IMR-90 (cell line): ENCODE results near the gene C3orf52. TPM values are rescaled to one million over a fixed set of nuclear protein-coding genes. Genes with fewer than 3 reads are reported as not detected.

Source experiments
- ATAC-seq: fragments of 200-7000 bp; cut with Tn5 transposase; 2 replicates; pipeline ENCODE4 v1.9.1; 2020; ENCODE audit warnings: low read depth, mild to moderate bottlenecking, moderate library complexity
- BruUV-seq: library from RNA; stranded (reverse); fragments of 400-500 nt; replicated peaks from 2 replicates; lab custom pipeline; 2021; lab: Mats Ljungman, UMichigan
- CTCF ChIA-PET: fragments of 300-600 bp; formaldehyde crosslinking; extraction: SDS; loops from one replicate; lab custom pipeline; 2021; ENCODE audit warnings: antibody characterized with exemption; lab: Yijun Ruan, JAX
- POLR2A ChIA-PET: fragments of 300-600 bp; sonication (Branson Sonifier 250); formaldehyde crosslinking; loops from one replicate; lab custom pipeline; 2022; ENCODE audit warnings: antibody characterized with exemption; ENCODE audit not compliant: unreplicated experiment; lab: Charles Lee
- DNase-seq: peaks from one replicate; pipeline ENCODE4 v3.0.0; 2013
- H2AFZ ChIP-seq: replicated peaks from 2 replicates; pipeline ENCODE3; 2013; ENCODE audit warnings: low read length, mild to moderate bottlenecking; ENCODE audit not compliant: poor library complexity
- H2AK5ac ChIP-seq: 2 replicates; pipeline ENCODE4 v1.6.1; 2013; ENCODE audit warnings: low read depth, low read length, inconsistent platforms
- H2AK9ac ChIP-seq: replicated peaks from 2 replicates; pipeline ENCODE3; 2013; ENCODE audit warnings: mild to moderate bottlenecking, low read depth, low read length, moderate library complexity; ENCODE audit not compliant: poor library complexity
- H2BK120ac ChIP-seq: 2 replicates; pipeline ENCODE4 v1.6.1; 2013; ENCODE audit warnings: low read depth, low read length, inconsistent platforms
- H2BK15ac ChIP-seq: 3 replicates; pipeline ENCODE4 v1.6.1; 2013; ENCODE audit warnings: low read depth, low read length, inconsistent platforms
- H2BK20ac ChIP-seq: 2 replicates; pipeline ENCODE4 v1.6.1; 2013; ENCODE audit warnings: low read depth, mild to moderate bottlenecking, inconsistent platforms, low read length, moderate library complexity
- H2BK5ac ChIP-seq: 2 replicates; pipeline ENCODE4 v1.6.1; 2013; ENCODE audit warnings: mild to moderate bottlenecking, low read depth, low read length, inconsistent platforms; ENCODE audit not compliant: poor library complexity, severe bottlenecking
- H3K14ac ChIP-seq: replicated peaks from 2 replicates; pipeline ENCODE4 v1.6.1; 2013; ENCODE audit warnings: low read depth, low read length, inconsistent platforms
- H3K18ac ChIP-seq: 2 replicates; pipeline ENCODE4 v1.6.1; 2013; ENCODE audit warnings: low read depth, low read length, control low read depth
- H3K23ac ChIP-seq: 2 replicates; pipeline ENCODE4 v1.6.1; 2013; ENCODE audit warnings: low read depth, low read length, inconsistent platforms
- H3K27ac ChIP-seq: 2 replicates; pipeline ENCODE4 v1.5.1; 2013; ENCODE audit warnings: mild to moderate bottlenecking, control low read depth, low read length; ENCODE audit not compliant: insufficient read depth
- H3K27me3 ChIP-seq: 2 replicates; pipeline ENCODE4 v1.6.1; 2013; ENCODE audit warnings: low read length; ENCODE audit not compliant: control insufficient read depth, insufficient read depth
- H3K36me3 ChIP-seq: 2 replicates; pipeline ENCODE4 v1.6.1; 2013; ENCODE audit warnings: low read length, mixed read lengths; ENCODE audit not compliant: control insufficient read depth, insufficient read depth
- H3K4ac ChIP-seq: 2 replicates; pipeline ENCODE4 v1.6.1; 2013; ENCODE audit warnings: low read depth, low read length, inconsistent platforms
- H3K4me1 ChIP-seq: 2 replicates; pipeline ENCODE4 v1.6.1; 2013; ENCODE audit warnings: low read length, mixed read lengths; ENCODE audit not compliant: control insufficient read depth, insufficient read depth
- H3K4me2 ChIP-seq: 2 replicates; pipeline ENCODE4 v1.6.1; 2013; ENCODE audit warnings: low read depth, mild to moderate bottlenecking, control low read depth, low read length, moderate library complexity
- H3K4me3 ChIP-seq: 2 replicates; pipeline ENCODE4 v1.5.1; 2013; ENCODE audit warnings: low read depth, mild to moderate bottlenecking, control low read depth, low read length, moderate library complexity; ENCODE audit not compliant: insufficient read depth
- H3K56ac ChIP-seq: 2 replicates; pipeline ENCODE4 v1.6.1; 2013; ENCODE audit warnings: low read length, inconsistent platforms; ENCODE audit not compliant: insufficient read depth; ENCODE audit errors: extremely low read depth
- H3K79me1 ChIP-seq, 2 experiments: 2 replicates each; pipeline ENCODE4 v1.6.1; 2013; ENCODE audit warnings: low read length in 2 of 2, inconsistent platforms in 1 of 2, low read depth in 1 of 2
- H3K9ac ChIP-seq: 2 replicates; pipeline ENCODE4 v1.6.1; 2013; ENCODE audit warnings: low read depth, low read length, control low read depth
- H3K9me1 ChIP-seq: 2 replicates; pipeline ENCODE4 v1.6.1; 2013; ENCODE audit warnings: low read length, inconsistent platforms; ENCODE audit not compliant: insufficient read depth
- H3K9me3 ChIP-seq: 2 replicates; pipeline ENCODE4 v1.6.1; 2013; ENCODE audit warnings: low read length; ENCODE audit not compliant: control insufficient read depth, insufficient read depth
- H4K20me1 ChIP-seq: 2 replicates; pipeline ENCODE4 v1.6.1; 2013; ENCODE audit warnings: low read length, inconsistent platforms; ENCODE audit not compliant: insufficient read depth
- H4K5ac ChIP-seq: 2 replicates; pipeline ENCODE4 v1.6.1; 2013; ENCODE audit warnings: mild to moderate bottlenecking, low read depth, low read length, control low read depth
- H4K8ac ChIP-seq, 2 experiments: 2 replicates each; pipeline ENCODE4 v1.6.1; 2013; ENCODE audit warnings: low read depth in 2 of 2, low read length in 2 of 2, control low read depth in 1 of 2, inconsistent platforms in 1 of 2
- H4K91ac ChIP-seq: 2 replicates; pipeline ENCODE4 v1.6.1; 2013; ENCODE audit warnings: low read depth, low read length, inconsistent platforms; ENCODE audit not compliant: insufficient read depth
- BHLHE40 ChIP-seq: fragments of 150-350 bp; IDR thresholded peaks from 2 replicates; pipeline ENCODE4 v1.6.1; 2016; ENCODE audit warnings: mild to moderate bottlenecking, low read depth, low read length
- CEBPB ChIP-seq: IDR thresholded peaks from 2 replicates; pipeline ENCODE4 v1.6.1; 2012; ENCODE audit warnings: low read depth, low read length, improper control_type of control experiment
- CHD1 ChIP-seq: IDR thresholded peaks from 2 replicates; pipeline ENCODE4 v1.6.1; 2012; ENCODE audit warnings: low read depth, low read length, improper control_type of control experiment
- CTCF ChIP-seq: conservative IDR thresholded peaks from 2 replicates; pipeline ENCODE4 v1.5.1; 2012; ENCODE audit warnings: mild to moderate bottlenecking, low read depth, low read length, improper control_type of control experiment
- ELK1 ChIP-seq: fragments of 150-350 bp; IDR thresholded peaks from 2 replicates; pipeline ENCODE4 v1.6.1; 2016; ENCODE audit warnings: low read depth, mild to moderate bottlenecking, low read length, moderate library complexity, borderline replicate concordance
- FOS ChIP-seq: fragments of 150-350 bp; IDR thresholded peaks from 2 replicates; pipeline ENCODE4 v1.6.1; 2016; ENCODE audit warnings: low read depth, low read length
- MAFK ChIP-seq: IDR thresholded peaks from 2 replicates; pipeline ENCODE4 v1.6.1; 2012; ENCODE audit warnings: low read depth, low read length, improper control_type of control experiment
- MAZ ChIP-seq: IDR thresholded peaks from 2 replicates; pipeline ENCODE4 v1.6.1; 2012; ENCODE audit warnings: low read depth, mild to moderate bottlenecking, low read length, improper control_type of control experiment, moderate library complexity, borderline replicate concordance
- MXI1 ChIP-seq: IDR thresholded peaks from 2 replicates; pipeline ENCODE4 v1.6.1; 2012; ENCODE audit warnings: low read depth, mild to moderate bottlenecking, low read length, moderate library complexity, borderline replicate concordance
- NFE2L2 ChIP-seq: fragments of 150-350 bp; IDR thresholded peaks from 2 replicates; pipeline ENCODE4 v1.6.1; 2016; ENCODE audit warnings: low read depth, mild to moderate bottlenecking, low read length
- POLR2A ChIP-seq: IDR thresholded peaks from 2 replicates; pipeline ENCODE4 v1.6.1; 2012; ENCODE audit warnings: mild to moderate bottlenecking, low read depth, low read length
- RAD21 ChIP-seq: IDR thresholded peaks from 2 replicates; pipeline ENCODE4 v1.6.1; 2012; ENCODE audit warnings: low read length, improper control_type of control experiment
- RCOR1 ChIP-seq: IDR thresholded peaks from 2 replicates; pipeline ENCODE4 v1.6.1; 2012; ENCODE audit warnings: mild to moderate bottlenecking, low read length, improper control_type of control experiment; ENCODE audit not compliant: insufficient replicate concordance
- RFX5 ChIP-seq: IDR thresholded peaks from 2 replicates; pipeline ENCODE4 v1.8.0; 2012; ENCODE audit warnings: low read depth, mild to moderate bottlenecking, low read length, moderate library complexity
- SMC3 ChIP-seq: fragments of 150-350 bp; IDR thresholded peaks from 2 replicates; pipeline ENCODE4 v1.6.1; 2016; ENCODE audit warnings: low read depth, mild to moderate bottlenecking, antibody characterized with exemption, low read length, moderate library complexity
- USF2 ChIP-seq: fragments of 150-350 bp; IDR thresholded peaks from 2 replicates; pipeline ENCODE4 v1.6.1; 2017; ENCODE audit warnings: mild to moderate bottlenecking, antibody characterized with exemption, low read length, low read depth
- WGBS, 2 experiments: methylation state at CpG; one replicate each; pipeline versions ENCODE4 v1.1.5 to v1.1.7; 2013; ENCODE audit warnings: missing lambda C conversion rate in 2 of 2; ENCODE audit not compliant: insufficient read length in 1 of 2; ENCODE audit errors: extremely low coverage in 2 of 2; 5-methylcytosine and 5-hydroxymethylcytosine counted together
- dilution Hi-C: fragments of 300-500 bp; cut with HindIII; formaldehyde crosslinking; loops from one replicate; pipeline ENCODE4 v1.14.3; 2018; ENCODE audit warnings: low sequenced_read_pairs; ENCODE audit not compliant: unreplicated experiment
- in situ Hi-C: fragments of 300-500 bp; cut with MboI; formaldehyde crosslinking; loops from 3 replicates; pipeline ENCODE4 v1.14.3; 2019; ENCODE audit warnings: low sequenced_read_pairs, inconsistent platforms, mixed read lengths
- intact Hi-C: fragments of 100-400 bp; cut with micrococcal nuclease; formaldehyde crosslinking; loops from 2 replicates; pipeline ENCODE4 v1.10.0; 2022
- polyA plus RNA-seq, 3 experiments: library from polyadenylated mRNA; depleted of rRNA; stranded (reverse); fragments of >200 nt; gene quantifications; 2 replicates each; pipeline ENCODE4 v1.2.3, GENCODE V29; 2012; ENCODE audit warnings: low replicate concordance in 1 of 3
- total RNA-seq: library from RNA; depleted of rRNA; stranded (reverse); fragments of >200 nt; gene quantifications from 2 replicates; pipeline ENCODE4 v1.2.3, GENCODE V29; 2012

The C3orf52 gene
- total and polyA plus RNA-seq, 2 of the 4 experiments (the other 2 are of a cell fraction), result 7.5 to 12.5 TPM

- Histone ChIP-seq H4K91ac (no peak overlapping the region), H3K9me3 (no peaks in the 10 kb centered on the region), H3K4me1 (peaks cover 12% of the 10 kb centered on the region), H2BK20ac (no peak overlapping the region), H4K8ac (no peak overlapping the region), H3K56ac (no peak overlapping the region), H3K4me2 (no peak overlapping the region), H3K18ac (no peak overlapping the region), H3K4me3 (no peak overlapping the region), H3K23ac (0 out of 2 replicates have a peak overlapping the region, but pooled peaks have one; percentile 4), H3K14ac (no peak overlapping the region), H2BK120ac (no peak overlapping the region), H3K36me3 (no peaks in the 10 kb centered on the region), H3K9ac (no peak overlapping the region), H4K5ac (no peak overlapping the region), H2AK5ac (no peak overlapping the region), H3K4ac (no peak overlapping the region), H2BK5ac (no peak overlapping the region), H3K79me1 (peaks cover 16 to 51% of the 10 kb centered on the region in 2 experiments; a peak in 3 of 4 replicates), H4K20me1 (no peaks in the 10 kb centered on the region), H3K9me1 (peaks cover 13% of the 10 kb centered on the region; the same call in 1 of the 2 replicates), H2BK15ac (no peak overlapping the region; the same call in 2 of the 3 replicates), H3K27me3 (no peaks in the 10 kb centered on the region), H2AFZ (no peak overlapping the region), H2AK9ac (no peak overlapping the region), H3K27ac (no peak overlapping the region)
- ChIA-PET POLR2A (no interaction called here), CTCF (no interaction called here)
- WGBS, 2 experiments, result no CpG with 5 or more reads among the region's 4 CpGs
- TF ChIP-seq CEBPB (no peak), FOS (no peak), RCOR1 (no peak), BHLHE40 (no peak), CTCF (no peak), MXI1 (no peak), SMC3 (no peak), CHD1 (no peak), USF2 (no peak), RFX5 (no peak), ELK1 (no peak), MAFK (no peak), MAZ (no peak), POLR2A (no peak), RAD21 (no peak), NFE2L2 (no peak)
- no peak for DNase-seq
- in situ Hi-C loops (no loop called here), dilution Hi-C loops (no loop called here), intact Hi-C loops (no loop called here)
- ATAC-seq, result no peak
- no TSS peak for BruUV-seq
Observed at GRCh38 chr3:112088944-112089343, 2.8 kb downstream of the C3orf52 start.
